DOHH2 (cell line): Measurements from ENCODE around the gene CREBBP.

Experiments
- CTCF ChIP-seq: fragments of 200-600 bp; sonication (generic); IDR thresholded peaks from one replicate; pipeline ENCODE4 v1.5.1; 2014; ENCODE audit warnings: antibody characterized with exemption, mild to moderate bottlenecking, low read depth, low read length; ENCODE audit not compliant: poor library complexity, severe bottlenecking
- EZH2phosphoT487 ChIP-seq: fragments of 200-600 bp; sonication (generic); IDR thresholded peaks from 2 replicates; pipeline ENCODE4 v1.6.1; 2017; ENCODE audit warnings: borderline replicate concordance, mild to moderate bottlenecking, antibody characterized with exemption, low read length, moderate library complexity, mixed read lengths

- TF ChIP-seq CTCF (no peak), EZH2phosphoT487 (no peak)
These were observed 120.8 kb downstream of the CREBBP start for GRCh38 chr16:3759736-3760135.
